ENCODE data around the gene ACTL8. TPM values are rescaled to one million over a fixed set of nuclear protein-coding genes. Genes with fewer than 3 reads are reported as not detected.

The ACTL8 gene
- total RNA-seq, 1 donor from 2014 or later: not detected

DNA sequence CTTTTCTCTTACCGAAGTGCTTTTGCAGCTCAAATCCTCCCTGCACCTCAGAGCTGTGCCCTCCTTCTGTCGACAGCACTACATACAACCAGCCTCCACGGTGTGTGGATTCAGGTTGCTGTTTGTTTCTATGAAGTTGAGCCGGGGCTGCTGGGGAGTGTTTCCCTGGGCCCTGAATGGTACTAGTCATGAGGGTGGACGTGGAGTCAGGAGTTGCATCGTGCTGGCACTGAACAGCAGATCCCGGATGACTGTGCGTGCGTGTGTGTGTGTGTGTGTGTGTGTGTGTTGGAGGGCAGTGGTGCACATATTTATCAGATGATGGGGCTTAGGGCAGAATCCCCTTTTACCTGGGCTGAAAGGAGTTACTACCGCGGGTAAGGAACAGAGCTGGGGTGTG lies 47.0 kb downstream of the ACTL8 start:
- H3K27me3 Mint-ChIP-seq (ENCODE audit: insufficient read depth, low read depth): peaks cover 2% of the 10 kb centered on the region
- H3K27ac Mint-ChIP-seq: no peak overlapping the region
- H3K4me2 ChIP-seq: no peak overlapping the region

GRCh38 chr1:17802945-17803344 lies 47.8 kb downstream of the ACTL8 start:
- Histone ChIP-seq H3K4me3 (no peak overlapping the region), H2AFZ (replicated peaks) (no peak overlapping the region), H3K9ac (no peak overlapping the region), H3K36me3 (no peaks in the 10 kb centered on the region), H3K4me1 (no peaks in the 10 kb centered on the region), H3K9me3 (ENCODE audit: low read depth) (no peaks in the 10 kb centered on the region), H3K79me2 (ENCODE audit: low read depth) (no peaks in the 10 kb centered on the region), H3K27me3 (no peaks in the 10 kb centered on the region), H4K20me1 (ENCODE audit: low read depth) (no peaks in the 10 kb centered on the region), H3K4me2 (no peak overlapping the region), H3F3A (ENCODE audit: low read depth) (no peaks in the 10 kb centered on the region), H3K27ac (no peak overlapping the region)
- H3K4me1 Mint-ChIP-seq: peaks cover 2% of the 10 kb centered on the region
- peaks cover 6% of the 10 kb centered on the region for H3K27me3 Mint-ChIP-seq (ENCODE audit: insufficient read depth, low read depth)
- no peak for DNase-seq (ENCODE audit: low spot score)
- no peaks in the 10 kb centered on the region for H3K9me3 Mint-ChIP-seq
- H3K27ac Mint-ChIP-seq: no peak overlapping the region
- H3K4me3 Mint-ChIP-seq: no peak overlapping the region
- no peaks in the 10 kb centered on the region for H3K36me3 Mint-ChIP-seq
- TF ChIP-seq EZH2phosphoT487 (IDR thresholded peaks at IDR 0.05): no peak
- TF ChIP-seq, protein P1, sequence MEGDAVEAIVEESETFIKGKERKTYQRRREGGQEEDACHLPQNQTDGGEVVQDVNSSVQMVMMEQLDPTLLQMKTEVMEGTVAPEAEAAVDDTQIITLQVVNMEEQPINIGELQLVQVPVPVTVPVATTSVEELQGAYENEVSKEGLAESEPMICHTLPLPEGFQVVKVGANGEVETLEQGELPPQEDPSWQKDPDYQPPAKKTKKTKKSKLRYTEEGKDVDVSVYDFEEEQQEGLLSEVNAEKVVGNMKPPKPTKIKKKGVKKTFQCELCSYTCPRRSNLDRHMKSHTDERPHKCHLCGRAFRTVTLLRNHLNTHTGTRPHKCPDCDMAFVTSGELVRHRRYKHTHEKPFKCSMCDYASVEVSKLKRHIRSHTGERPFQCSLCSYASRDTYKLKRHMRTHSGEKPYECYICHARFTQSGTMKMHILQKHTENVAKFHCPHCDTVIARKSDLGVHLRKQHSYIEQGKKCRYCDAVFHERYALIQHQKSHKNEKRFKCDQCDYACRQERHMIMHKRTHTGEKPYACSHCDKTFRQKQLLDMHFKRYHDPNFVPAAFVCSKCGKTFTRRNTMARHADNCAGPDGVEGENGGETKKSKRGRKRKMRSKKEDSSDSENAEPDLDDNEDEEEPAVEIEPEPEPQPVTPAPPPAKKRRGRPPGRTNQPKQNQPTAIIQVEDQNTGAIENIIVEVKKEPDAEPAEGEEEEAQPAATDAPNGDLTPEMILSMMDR (IDR thresholded peaks at IDR 0.05): no peak
- TF ChIP-seq EZH2 (IDR thresholded peaks at IDR 0.05): no peak

More for the DNA sequence above, 47.0 kb downstream of the ACTL8 start:
- H3K27me3 ChIP-seq: no peaks in the 10 kb centered on the region
- DNase-seq (ENCODE audit: low spot score): no peak
- no peaks in the 10 kb centered on the region for H3K9me3 Mint-ChIP-seq
- no peaks in the 10 kb centered on the region for H3K36me3 Mint-ChIP-seq
- no peak overlapping the region for H3K27ac ChIP-seq
- no peaks in the 10 kb centered on the region for H3K36me3 ChIP-seq
- H2AFZ ChIP-seq (replicated peaks): peak overlapping the region; percentile 63
- TF ChIP-seq, protein P1 (IDR thresholded peaks at IDR 0.05): no peak
- TF ChIP-seq EZH2 (IDR thresholded peaks at IDR 0.05): no peak
- TF ChIP-seq EZH2phosphoT487 (IDR thresholded peaks at IDR 0.05): no peak
- no peaks in the 10 kb centered on the region for H4K20me1 ChIP-seq (ENCODE audit: low read depth)
- H3K9ac ChIP-seq: no peak overlapping the region
- no peak overlapping the region for H3K4me3 Mint-ChIP-seq
- no peaks in the 10 kb centered on the region for H3K9me3 ChIP-seq (ENCODE audit: low read depth)
- no peaks in the 10 kb centered on the region for H3F3A ChIP-seq (ENCODE audit: low read depth)
- no peaks in the 10 kb centered on the region for H3K4me1 ChIP-seq
- no peak overlapping the region for H3K4me3 ChIP-seq
- no peaks in the 10 kb centered on the region for H3K79me2 ChIP-seq (ENCODE audit: low read depth)
- peaks cover 2% of the 10 kb centered on the region for H3K4me1 Mint-ChIP-seq

GRCh38 chr1:17805869-17806684 lies 50.9 kb downstream of the ACTL8 start:
- no peak overlapping the region for H3K9ac ChIP-seq
- peaks cover 2% of the 10 kb centered on the region for H3K4me1 Mint-ChIP-seq
- no peak for DNase-seq (ENCODE audit: low spot score)
- TF ChIP-seq, protein P1 (IDR thresholded peaks at IDR 0.05): no peak
- no peak for TF ChIP-seq EZH2 (IDR thresholded peaks at IDR 0.05)
- no peak for TF ChIP-seq EZH2phosphoT487 (IDR thresholded peaks at IDR 0.05)
- H3K27ac Mint-ChIP-seq: no peak overlapping the region
- H3K27me3 Mint-ChIP-seq (ENCODE audit: insufficient read depth, low read depth): peaks cover 6% of the 10 kb centered on the region
- no peak overlapping the region for H3K27ac ChIP-seq
- H3K27me3 ChIP-seq: no peaks in the 10 kb centered on the region
- H3K79me2 ChIP-seq (ENCODE audit: low read depth): no peaks in the 10 kb centered on the region
- no peaks in the 10 kb centered on the region for H3K4me1 ChIP-seq
- H4K20me1 ChIP-seq (ENCODE audit: low read depth): no peaks in the 10 kb centered on the region
- H3K4me3 Mint-ChIP-seq: peak overlapping the region; percentile 24
- no peaks in the 10 kb centered on the region for H3K9me3 ChIP-seq (ENCODE audit: low read depth)
- H3K4me3 ChIP-seq: no peak overlapping the region
- no peak overlapping the region for H2AFZ ChIP-seq (replicated peaks)
- H3K36me3 Mint-ChIP-seq: no peaks in the 10 kb centered on the region
- no peaks in the 10 kb centered on the region for H3F3A ChIP-seq (ENCODE audit: low read depth)
- H3K9me3 Mint-ChIP-seq: no peaks in the 10 kb centered on the region
- no peak overlapping the region for H3K4me2 ChIP-seq
- H3K36me3 ChIP-seq: no peaks in the 10 kb centered on the region

All from neural progenitor cell (in vitro differentiated cells).